WI38 (cell line): Measurements from ENCODE around the gene BCL2L1.

Experiments used
- H3K4me3 ChIP-seq: 2 replicates; pipeline ENCODE4 v1.5.1; 2011; ENCODE audit warnings: low read depth, mild to moderate bottlenecking, control low read depth, low read length
- CTCF ChIP-seq: IDR thresholded peaks from 2 replicates; pipeline ENCODE4 v1.5.1; 2012; ENCODE audit warnings: low read depth, mild to moderate bottlenecking, control low read depth, low read length

Gene BCL2L1

GRCh38 chr20:31684153-31685015 lies 38.3 kb downstream of the BCL2L1 start:
- no peak overlapping the region for H3K4me3 ChIP-seq
- no peak for TF ChIP-seq CTCF

- no peak overlapping the region for H3K4me3 ChIP-seq
Measured at GRCh38 chr20:31682927-31683326, 39.7 kb downstream of the BCL2L1 start.

GRCh38 chr20:31682352-31682751 lies 40.3 kb downstream of the BCL2L1 start:
- no peak overlapping the region for H3K4me3 ChIP-seq

More at GRCh38 chr20:31682927-31683326, 39.7 kb downstream of the BCL2L1 start:
- TF ChIP-seq CTCF = no peak

GRCh38 chr20:31681769-31682168 lies 40.9 kb downstream of the BCL2L1 start:
- no peak for TF ChIP-seq CTCF
- no peak overlapping the region for H3K4me3 ChIP-seq

More at GRCh38 chr20:31682352-31682751, 40.3 kb downstream of the BCL2L1 start:
- no peak for TF ChIP-seq CTCF

- H3K4me3 ChIP-seq = no peak overlapping the region
Measured at GRCh38 chr20:31681128-31681727, 41.4 kb downstream of the BCL2L1 start.

GRCh38 chr20:31680286-31681127 lies 42.2 kb downstream of the BCL2L1 start:
- TF ChIP-seq CTCF = no peak
- no peak overlapping the region for H3K4me3 ChIP-seq

More at GRCh38 chr20:31681128-31681727, 41.4 kb downstream of the BCL2L1 start:
- TF ChIP-seq CTCF = no peak
